Brain microvascular endothelial cell (primary cell): ENCODE measurements around the gene KCNK15.

ENCODE experiments used
- DNase-seq: peaks from one replicate; pipeline ENCODE4 v3.0.0-alpha.2; 2020
- H3K27ac ChIP-seq: fragments of 250-450 bp; sonication (Bioruptor Pico); 2 replicates; pipeline ENCODE4 v1.5.1; 2020; ENCODE audit warnings: mild to moderate bottlenecking, moderate library complexity
- H3K27me3 ChIP-seq: fragments of 250-450 bp; sonication (Bioruptor Pico); replicated peaks from 2 replicates; pipeline ENCODE4 v1.5.1; 2020; ENCODE audit warnings: mild to moderate bottlenecking
- H3K36me3 ChIP-seq: fragments of 250-450 bp; sonication (Bioruptor Pico); replicated peaks from 2 replicates; pipeline ENCODE4 v1.5.1; 2020; ENCODE audit warnings: mild to moderate bottlenecking
- H3K4me3 ChIP-seq: 2 replicates; pipeline ENCODE4 v1.5.1; 2011; ENCODE audit warnings: low read depth, mild to moderate bottlenecking, control low read depth, low read length, moderate library complexity
- in situ Hi-C: cut with HindIII; loops from 2 replicates; pipeline ENCODE4 v1.10.0; 2017; ENCODE audit warnings: low sequenced_read_pairs, low pct_ligation_motif_present
- TF ChIP-seq, protein P1 (sequence below): IDR thresholded peaks from 2 replicates; pipeline ENCODE4 v1.5.1; 2011; ENCODE audit warnings: low read depth, mild to moderate bottlenecking, moderate library complexity, low read length, control low read depth, inconsistent platforms; ENCODE audit errors: missing control alignments

The KCNK15 gene

DNA sequence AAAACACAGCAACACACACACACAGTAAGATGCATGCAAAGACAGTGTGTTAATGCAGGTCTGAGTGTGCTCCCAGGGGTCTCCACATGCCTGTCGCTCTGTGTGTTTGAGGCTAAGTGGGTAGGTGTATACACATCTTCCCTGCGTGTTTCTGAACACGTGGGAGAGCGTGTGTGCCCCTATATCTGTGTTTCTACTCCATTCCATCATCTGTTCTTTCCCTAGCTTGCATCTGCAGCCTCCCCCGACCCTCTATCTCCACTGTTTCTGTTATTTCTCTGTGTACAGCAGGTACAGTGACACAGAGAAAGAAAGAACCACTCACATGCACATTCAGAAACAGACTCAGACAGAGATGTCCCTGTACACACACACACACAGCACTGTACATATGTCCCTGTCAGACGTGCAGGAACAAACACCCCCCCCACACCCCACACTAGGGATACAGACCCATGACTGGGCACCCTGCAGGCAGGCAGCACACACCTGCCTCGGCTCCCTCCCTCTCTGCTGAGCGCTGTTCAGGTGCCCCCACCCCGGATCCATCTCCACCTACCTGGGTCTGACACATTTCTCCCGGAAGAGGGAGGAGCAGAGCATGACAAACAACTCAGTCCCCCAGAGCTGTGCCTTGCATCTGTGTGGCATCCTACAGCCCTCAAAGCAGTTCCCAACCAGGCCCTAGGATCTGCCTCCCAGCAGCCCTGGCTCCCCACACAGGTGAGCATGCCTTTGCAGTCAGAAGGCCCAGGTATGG, 27.6 kb downstream of the KCNK15 start:
- H3K4me3 ChIP-seq = no peak overlapping the region
- no peaks in the 10 kb centered on the region for H3K36me3 ChIP-seq
- in situ Hi-C loops = no loop called here
- H3K27me3 ChIP-seq = peaks cover 3% of the 10 kb centered on the region
- TF ChIP-seq, protein P1, sequence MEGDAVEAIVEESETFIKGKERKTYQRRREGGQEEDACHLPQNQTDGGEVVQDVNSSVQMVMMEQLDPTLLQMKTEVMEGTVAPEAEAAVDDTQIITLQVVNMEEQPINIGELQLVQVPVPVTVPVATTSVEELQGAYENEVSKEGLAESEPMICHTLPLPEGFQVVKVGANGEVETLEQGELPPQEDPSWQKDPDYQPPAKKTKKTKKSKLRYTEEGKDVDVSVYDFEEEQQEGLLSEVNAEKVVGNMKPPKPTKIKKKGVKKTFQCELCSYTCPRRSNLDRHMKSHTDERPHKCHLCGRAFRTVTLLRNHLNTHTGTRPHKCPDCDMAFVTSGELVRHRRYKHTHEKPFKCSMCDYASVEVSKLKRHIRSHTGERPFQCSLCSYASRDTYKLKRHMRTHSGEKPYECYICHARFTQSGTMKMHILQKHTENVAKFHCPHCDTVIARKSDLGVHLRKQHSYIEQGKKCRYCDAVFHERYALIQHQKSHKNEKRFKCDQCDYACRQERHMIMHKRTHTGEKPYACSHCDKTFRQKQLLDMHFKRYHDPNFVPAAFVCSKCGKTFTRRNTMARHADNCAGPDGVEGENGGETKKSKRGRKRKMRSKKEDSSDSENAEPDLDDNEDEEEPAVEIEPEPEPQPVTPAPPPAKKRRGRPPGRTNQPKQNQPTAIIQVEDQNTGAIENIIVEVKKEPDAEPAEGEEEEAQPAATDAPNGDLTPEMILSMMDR = no peak
- DNase-seq = no peak
- no peak overlapping the region for H3K27ac ChIP-seq

GRCh38 chr20:44776980-44777379, 31.3 kb downstream of the KCNK15 start:
- TF ChIP-seq, protein P1 = no peak
- Histone ChIP-seq H3K27me3 (no peaks in the 10 kb centered on the region), H3K27ac (no peak overlapping the region), H3K36me3 (no peaks in the 10 kb centered on the region), H3K4me3 (no peak overlapping the region)
- in situ Hi-C loops = no loop called here
- DNase-seq = peak; percentile 16

GRCh38 chr20:44780226-44780625, 34.6 kb downstream of the KCNK15 start:
- Histone ChIP-seq H3K27ac (no peak overlapping the region), H3K36me3 (no peaks in the 10 kb centered on the region), H3K4me3 (no peak overlapping the region), H3K27me3 (no peaks in the 10 kb centered on the region)
- in situ Hi-C loops = no loop called here
- TF ChIP-seq, protein P1 = no peak
- peak; percentile 32 for DNase-seq

DNA sequence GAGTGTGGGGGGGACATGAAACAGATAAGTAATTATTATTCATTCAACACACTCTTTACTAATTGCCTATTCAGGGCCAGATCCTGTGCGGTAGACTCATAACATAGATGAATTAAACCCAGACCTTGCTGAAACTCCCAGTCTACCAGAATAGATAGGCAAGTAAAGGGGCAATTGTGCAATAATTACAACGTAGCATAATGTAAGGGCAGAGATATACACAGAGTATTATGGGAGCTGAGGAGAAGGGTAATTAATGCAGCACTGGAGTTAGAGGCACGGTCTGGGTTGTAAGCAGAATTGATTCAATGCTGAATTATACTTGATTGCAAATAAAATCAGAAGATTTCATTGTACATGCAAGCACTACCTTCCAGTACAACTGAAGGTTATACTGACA, 35.5 kb downstream of the KCNK15 start:
- H3K4me3 ChIP-seq = no peak overlapping the region
- in situ Hi-C loops = no loop called here
- H3K27ac ChIP-seq = no peak overlapping the region
- no peaks in the 10 kb centered on the region for H3K36me3 ChIP-seq
- DNase-seq = no peak
- TF ChIP-seq, protein P1 = no peak
- no peaks in the 10 kb centered on the region for H3K27me3 ChIP-seq

DNA sequence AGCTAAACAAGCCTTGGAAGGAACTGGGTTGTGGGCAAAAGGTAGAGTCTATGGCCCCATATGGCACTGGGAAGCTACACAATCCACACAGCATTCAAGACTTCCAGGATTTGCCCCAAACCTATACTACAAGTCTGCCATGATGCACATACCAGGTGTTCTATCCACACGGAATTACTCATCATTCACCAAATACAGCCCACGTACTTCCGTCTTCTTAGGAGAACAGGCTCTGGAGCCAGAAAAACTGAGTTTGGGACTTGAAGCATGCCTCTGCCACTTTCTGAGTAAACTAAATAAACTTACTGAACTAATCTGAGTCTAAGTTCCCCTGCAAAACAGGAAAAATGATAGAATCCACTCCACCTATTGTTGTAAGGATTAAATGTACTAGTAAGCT, 36.1 kb downstream of the KCNK15 start:
- Histone ChIP-seq H3K27me3 (no peaks in the 10 kb centered on the region), H3K36me3 (no peaks in the 10 kb centered on the region), H3K4me3 (no peak overlapping the region), H3K27ac (no peak overlapping the region)
- DNase-seq = no peak
- in situ Hi-C loops = no loop called here
- TF ChIP-seq, protein P1 = no peak

GRCh38 chr20:44784688-44785087, 39.0 kb downstream of the KCNK15 start:
- no peak overlapping the region for H3K4me3 ChIP-seq
- no peak overlapping the region for H3K27ac ChIP-seq
- TF ChIP-seq, protein P1 = no peak
- no peaks in the 10 kb centered on the region for H3K27me3 ChIP-seq
- DNase-seq = no peak
- in situ Hi-C loops = no loop called here
- no peaks in the 10 kb centered on the region for H3K36me3 ChIP-seq
